WTC11 (cell line): ENCODE results near the gene KCNV2. TPM values are rescaled to one million over a fixed set of nuclear protein-coding genes. Genes with fewer than 3 reads are reported as not detected.

ENCODE experiments used
- ATAC-seq: fragments of 200-7000 bp; cut with Tn5 transposase; 2 replicates; pipeline ENCODE4 v1.10.0; 2021; ENCODE audit warnings: mild to moderate bottlenecking, moderate library complexity
- CTCF ChIA-PET: fragments of 300-600 bp; sonication (Branson Sonifier 250); formaldehyde crosslinking; loops from one replicate; lab custom pipeline; 2021; ENCODE audit warnings: antibody characterized with exemption; lab: Charles Lee
- POLR2A ChIA-PET: fragments of 350-600 bp; sonication (Branson Sonifier 250); formaldehyde crosslinking; loops from one replicate; lab custom pipeline; 2021; ENCODE audit warnings: antibody characterized with exemption; lab: Charles Lee
- DNase-seq: peaks from one replicate; pipeline ENCODE4 v3.0.0; 2021; ENCODE audit warnings: low spot score
- H3K27ac Mint-ChIP-seq: 2 replicates; pipeline ENCODE4 v1.8.0; 2021; ENCODE audit warnings: mixed read lengths
- H3K27me3 Mint-ChIP-seq: 2 replicates; pipeline ENCODE4 v1.8.0; 2021; ENCODE audit warnings: low read depth, mild to moderate bottlenecking, moderate library complexity, mixed read lengths
- H3K36me3 Mint-ChIP-seq: 2 replicates; pipeline ENCODE4 v1.8.0; 2021; ENCODE audit warnings: mixed read lengths
- H3K4me1 Mint-ChIP-seq: 2 replicates; pipeline ENCODE4 v1.8.0; 2022; ENCODE audit warnings: mixed read lengths
- H3K4me3 Mint-ChIP-seq: 2 replicates; pipeline ENCODE4 v1.8.0; 2021; ENCODE audit warnings: mild to moderate bottlenecking, moderate library complexity, mixed read lengths
- H3K9me3 Mint-ChIP-seq: 2 replicates; pipeline ENCODE4 v1.8.0; 2021; ENCODE audit warnings: mixed read lengths
- CDX4 ChIP-seq: fragments of 250-450 bp; sonication (Bioruptor Pico); IDR thresholded peaks from 2 replicates; pipeline ENCODE4 v1.9.0; 2021; ENCODE audit warnings: moderate library complexity, mild to moderate bottlenecking, inconsistent platforms, borderline replicate concordance
- E2F5 ChIP-seq: sonication (generic); formaldehyde crosslinking; IDR thresholded peaks from 2 replicates; pipeline ENCODE4 v1.8.1; 2022; ENCODE audit warnings: mild to moderate bottlenecking, moderate library complexity, missing genetic modification reagents
- FOXP1 ChIP-seq: sonication (generic); formaldehyde crosslinking; IDR thresholded peaks from 2 replicates; pipeline ENCODE4 v1.8.0; 2022; ENCODE audit warnings: missing genetic modification reagents, mild to moderate bottlenecking, moderate library complexity, borderline replicate concordance
- FOXP4 ChIP-seq: sonication (generic); formaldehyde crosslinking; IDR thresholded peaks from 2 replicates; pipeline ENCODE4 v1.8.0; 2022; ENCODE audit warnings: mild to moderate bottlenecking, missing genetic modification reagents
- HMGA2 ChIP-seq: fragments of 250-450 bp; sonication (Bioruptor Pico); IDR thresholded peaks from 2 replicates; pipeline ENCODE4 v1.4.0; 2021; ENCODE audit warnings: mild to moderate bottlenecking, moderate library complexity
- NFE2L1 ChIP-seq: sonication (generic); formaldehyde crosslinking; IDR thresholded peaks from 2 replicates; pipeline ENCODE4 v1.8.1; 2023; ENCODE audit warnings: missing genetic modification reagents
- ZMAT4 ChIP-seq: fragments of 250-450 bp; sonication (Bioruptor Pico); IDR thresholded peaks from 2 replicates; pipeline ENCODE4 v1.9.0; 2021; ENCODE audit warnings: mild to moderate bottlenecking
- ZNF121 ChIP-seq: sonication (generic); formaldehyde crosslinking; IDR thresholded peaks from 2 replicates; pipeline ENCODE4 v1.8.0; 2023; ENCODE audit warnings: missing genetic modification reagents
- ZNF396 ChIP-seq: fragments of 250-450 bp; sonication (Bioruptor Pico); IDR thresholded peaks from 2 replicates; pipeline ENCODE4 v1.8.0; 2021; ENCODE audit warnings: mild to moderate bottlenecking, moderate library complexity, borderline replicate concordance
- ZNF425 ChIP-seq: fragments of 250-450 bp; sonication (Bioruptor Pico); conservative IDR thresholded peaks from 2 replicates; pipeline ENCODE4 v1.9.0; 2021; ENCODE audit warnings: mild to moderate bottlenecking
- total RNA-seq: library from RNA; stranded (reverse); gene quantifications from 3 replicates; pipeline ENCODE4 v1.2.3, GENCODE V29; 2021
- TF ChIP-seq, protein P1 (sequence below): sonication (generic); formaldehyde crosslinking; IDR thresholded peaks from 2 replicates; pipeline ENCODE4 v1.8.0; 2023; ENCODE audit warnings: mild to moderate bottlenecking, missing genetic modification reagents
- TF ChIP-seq, protein P2 (sequence below): fragments of 250-450 bp; sonication (Bioruptor Pico); IDR thresholded peaks from 2 replicates; pipeline ENCODE4 v1.9.0; 2021; ENCODE audit warnings: mild to moderate bottlenecking
- TF ChIP-seq, protein P3 (sequence below): sonication (generic); formaldehyde crosslinking; IDR thresholded peaks from 2 replicates; pipeline ENCODE4 v1.8.0; 2023; ENCODE audit warnings: missing genetic modification reagents, mild to moderate bottlenecking, borderline replicate concordance
- TF ChIP-seq, protein P4 (sequence below): sonication (generic); formaldehyde crosslinking; IDR thresholded peaks from 2 replicates; pipeline ENCODE4 v1.8.1; 2022; ENCODE audit warnings: missing genetic modification reagents, borderline replicate concordance

KCNV2 gene
- total RNA-seq, 1 experiment from 2014 or later: not detected

- no peak for TF ChIP-seq E2F5 (CRISPR knock-in tag)
- TF ChIP-seq ZNF425 (CRISPR knock-in tag): no peak
- no peak for TF ChIP-seq HMGA2 (CRISPR knock-in tag)
- no peak for TF ChIP-seq FOXP1 (CRISPR knock-in tag)
- TF ChIP-seq FOXP4 (CRISPR knock-in tag): no peak
- TF ChIP-seq ZNF396: no peak
- TF ChIP-seq, protein P1, sequence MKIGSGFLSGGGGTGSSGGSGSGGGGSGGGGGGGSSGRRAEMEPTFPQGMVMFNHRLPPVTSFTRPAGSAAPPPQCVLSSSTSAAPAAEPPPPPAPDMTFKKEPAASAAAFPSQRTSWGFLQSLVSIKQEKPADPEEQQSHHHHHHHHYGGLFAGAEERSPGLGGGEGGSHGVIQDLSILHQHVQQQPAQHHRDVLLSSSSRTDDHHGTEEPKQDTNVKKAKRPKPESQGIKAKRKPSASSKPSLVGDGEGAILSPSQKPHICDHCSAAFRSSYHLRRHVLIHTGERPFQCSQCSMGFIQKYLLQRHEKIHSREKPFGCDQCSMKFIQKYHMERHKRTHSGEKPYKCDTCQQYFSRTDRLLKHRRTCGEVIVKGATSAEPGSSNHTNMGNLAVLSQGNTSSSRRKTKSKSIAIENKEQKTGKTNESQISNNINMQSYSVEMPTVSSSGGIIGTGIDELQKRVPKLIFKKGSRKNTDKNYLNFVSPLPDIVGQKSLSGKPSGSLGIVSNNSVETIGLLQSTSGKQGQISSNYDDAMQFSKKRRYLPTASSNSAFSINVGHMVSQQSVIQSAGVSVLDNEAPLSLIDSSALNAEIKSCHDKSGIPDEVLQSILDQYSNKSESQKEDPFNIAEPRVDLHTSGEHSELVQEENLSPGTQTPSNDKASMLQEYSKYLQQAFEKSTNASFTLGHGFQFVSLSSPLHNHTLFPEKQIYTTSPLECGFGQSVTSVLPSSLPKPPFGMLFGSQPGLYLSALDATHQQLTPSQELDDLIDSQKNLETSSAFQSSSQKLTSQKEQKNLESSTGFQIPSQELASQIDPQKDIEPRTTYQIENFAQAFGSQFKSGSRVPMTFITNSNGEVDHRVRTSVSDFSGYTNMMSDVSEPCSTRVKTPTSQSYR (CRISPR knock-in tag): no peak
- TF ChIP-seq, all 79 proteins: peak for 0
Observed at GRCh38 chr9:2761424-2761823, 44.1 kb downstream of the KCNV2 start (continued).

GRCh38 chr9:2764353-2764752, 47.0 kb downstream of the KCNV2 start:
- Mint-ChIP-seq H3K9me3 (no peaks in the 10 kb centered on the region), H3K4me3 (no peak overlapping the region), H3K36me3 (peaks cover 23% of the 10 kb centered on the region), H3K27ac (peak overlapping the region; percentile 57; the same call in 1 of the 2 replicates), H3K4me1 (peaks cover 39% of the 10 kb centered on the region), H3K27me3 (no peaks in the 10 kb centered on the region)
- ChIA-PET CTCF (interaction anchor here (0.7 kb wide), 1 partner anchor 36 kb away, joined by 3 read pairs; no protein-coding TSS in a partner anchor), POLR2A (no interaction called here)
- DNase-seq (no peak), ATAC-seq (no peak)
- TF ChIP-seq NFE2L1 (no peak), ZNF121 (CRISPR knock-in tag) (no peak), CDX4 (CRISPR knock-in tag) (no peak), E2F5 (CRISPR knock-in tag) (no peak), ZMAT4 (CRISPR knock-in tag) (no peak)
- TF ChIP-seq, protein P2, sequence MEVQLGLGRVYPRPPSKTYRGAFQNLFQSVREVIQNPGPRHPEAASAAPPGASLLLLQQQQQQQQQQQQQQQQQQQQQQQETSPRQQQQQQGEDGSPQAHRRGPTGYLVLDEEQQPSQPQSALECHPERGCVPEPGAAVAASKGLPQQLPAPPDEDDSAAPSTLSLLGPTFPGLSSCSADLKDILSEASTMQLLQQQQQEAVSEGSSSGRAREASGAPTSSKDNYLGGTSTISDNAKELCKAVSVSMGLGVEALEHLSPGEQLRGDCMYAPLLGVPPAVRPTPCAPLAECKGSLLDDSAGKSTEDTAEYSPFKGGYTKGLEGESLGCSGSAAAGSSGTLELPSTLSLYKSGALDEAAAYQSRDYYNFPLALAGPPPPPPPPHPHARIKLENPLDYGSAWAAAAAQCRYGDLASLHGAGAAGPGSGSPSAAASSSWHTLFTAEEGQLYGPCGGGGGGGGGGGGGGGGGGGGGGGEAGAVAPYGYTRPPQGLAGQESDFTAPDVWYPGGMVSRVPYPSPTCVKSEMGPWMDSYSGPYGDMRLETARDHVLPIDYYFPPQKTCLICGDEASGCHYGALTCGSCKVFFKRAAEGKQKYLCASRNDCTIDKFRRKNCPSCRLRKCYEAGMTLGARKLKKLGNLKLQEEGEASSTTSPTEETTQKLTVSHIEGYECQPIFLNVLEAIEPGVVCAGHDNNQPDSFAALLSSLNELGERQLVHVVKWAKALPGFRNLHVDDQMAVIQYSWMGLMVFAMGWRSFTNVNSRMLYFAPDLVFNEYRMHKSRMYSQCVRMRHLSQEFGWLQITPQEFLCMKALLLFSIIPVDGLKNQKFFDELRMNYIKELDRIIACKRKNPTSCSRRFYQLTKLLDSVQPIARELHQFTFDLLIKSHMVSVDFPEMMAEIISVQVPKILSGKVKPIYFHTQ (CRISPR knock-in tag): no peak
- TF ChIP-seq, protein P3, sequence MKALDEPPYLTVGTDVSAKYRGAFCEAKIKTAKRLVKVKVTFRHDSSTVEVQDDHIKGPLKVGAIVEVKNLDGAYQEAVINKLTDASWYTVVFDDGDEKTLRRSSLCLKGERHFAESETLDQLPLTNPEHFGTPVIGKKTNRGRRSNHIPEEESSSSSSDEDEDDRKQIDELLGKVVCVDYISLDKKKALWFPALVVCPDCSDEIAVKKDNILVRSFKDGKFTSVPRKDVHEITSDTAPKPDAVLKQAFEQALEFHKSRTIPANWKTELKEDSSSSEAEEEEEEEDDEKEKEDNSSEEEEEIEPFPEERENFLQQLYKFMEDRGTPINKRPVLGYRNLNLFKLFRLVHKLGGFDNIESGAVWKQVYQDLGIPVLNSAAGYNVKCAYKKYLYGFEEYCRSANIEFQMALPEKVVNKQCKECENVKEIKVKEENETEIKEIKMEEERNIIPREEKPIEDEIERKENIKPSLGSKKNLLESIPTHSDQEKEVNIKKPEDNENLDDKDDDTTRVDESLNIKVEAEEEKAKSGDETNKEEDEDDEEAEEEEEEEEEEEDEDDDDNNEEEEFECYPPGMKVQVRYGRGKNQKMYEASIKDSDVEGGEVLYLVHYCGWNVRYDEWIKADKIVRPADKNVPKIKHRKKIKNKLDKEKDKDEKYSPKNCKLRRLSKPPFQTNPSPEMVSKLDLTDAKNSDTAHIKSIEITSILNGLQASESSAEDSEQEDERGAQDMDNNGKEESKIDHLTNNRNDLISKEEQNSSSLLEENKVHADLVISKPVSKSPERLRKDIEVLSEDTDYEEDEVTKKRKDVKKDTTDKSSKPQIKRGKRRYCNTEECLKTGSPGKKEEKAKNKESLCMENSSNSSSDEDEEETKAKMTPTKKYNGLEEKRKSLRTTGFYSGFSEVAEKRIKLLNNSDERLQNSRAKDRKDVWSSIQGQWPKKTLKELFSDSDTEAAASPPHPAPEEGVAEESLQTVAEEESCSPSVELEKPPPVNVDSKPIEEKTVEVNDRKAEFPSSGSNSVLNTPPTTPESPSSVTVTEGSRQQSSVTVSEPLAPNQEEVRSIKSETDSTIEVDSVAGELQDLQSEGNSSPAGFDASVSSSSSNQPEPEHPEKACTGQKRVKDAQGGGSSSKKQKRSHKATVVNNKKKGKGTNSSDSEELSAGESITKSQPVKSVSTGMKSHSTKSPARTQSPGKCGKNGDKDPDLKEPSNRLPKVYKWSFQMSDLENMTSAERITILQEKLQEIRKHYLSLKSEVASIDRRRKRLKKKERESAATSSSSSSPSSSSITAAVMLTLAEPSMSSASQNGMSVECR: no peak
- TF ChIP-seq, protein P4, sequence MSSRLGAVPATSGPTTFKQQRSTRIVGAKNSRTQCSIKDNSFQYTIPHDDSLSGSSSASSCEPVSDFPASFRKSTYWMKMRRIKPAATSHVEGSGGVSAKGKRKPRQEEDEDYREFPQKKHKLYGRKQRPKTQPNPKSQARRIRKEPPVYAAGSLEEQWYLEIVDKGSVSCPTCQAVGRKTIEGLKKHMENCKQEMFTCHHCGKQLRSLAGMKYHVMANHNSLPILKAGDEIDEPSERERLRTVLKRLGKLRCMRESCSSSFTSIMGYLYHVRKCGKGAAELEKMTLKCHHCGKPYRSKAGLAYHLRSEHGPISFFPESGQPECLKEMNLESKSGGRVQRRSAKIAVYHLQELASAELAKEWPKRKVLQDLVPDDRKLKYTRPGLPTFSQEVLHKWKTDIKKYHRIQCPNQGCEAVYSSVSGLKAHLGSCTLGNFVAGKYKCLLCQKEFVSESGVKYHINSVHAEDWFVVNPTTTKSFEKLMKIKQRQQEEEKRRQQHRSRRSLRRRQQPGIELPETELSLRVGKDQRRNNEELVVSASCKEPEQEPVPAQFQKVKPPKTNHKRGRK: no peak
